GM18499 (cell line): ENCODE results near the gene HERC3.
"Not testable (repeated sequence)": the region's sequence is repeated elsewhere in the genome, so short reads cannot be mapped to it uniquely, and the experiment has no call there.

Source experiments
- ATAC-seq: cut with Tn5 transposase; IDR thresholded peaks from one replicate; pipeline ENCODE4 v1.9.1; 2021; ENCODE audit warnings: moderate number of reproducible peaks; ENCODE audit not compliant: insufficient read depth, unreplicated experiment

Gene HERC3

GRCh38 chr4:88605736-88606135 lies 13.5 kb downstream of the HERC3 start:
- ATAC-seq, result no peak

GRCh38 chr4:88606832-88607231 lies 14.6 kb downstream of the HERC3 start:
- no peak for ATAC-seq

- ATAC-seq, result no peak
These were observed 17.1 kb downstream of the HERC3 start for GRCh38 chr4:88609387-88609786.

GRCh38 chr4:88609794-88610193 lies 17.5 kb downstream of the HERC3 start:
- not testable (repeated sequence) for ATAC-seq

GRCh38 chr4:88610771-88611170 lies 18.5 kb downstream of the HERC3 start:
- no peak for ATAC-seq

- ATAC-seq, result no peak
These were observed 21.2 kb downstream of the HERC3 start for GRCh38 chr4:88613417-88613875.

- no peak for ATAC-seq
These were observed 21.8 kb downstream of the HERC3 start for GRCh38 chr4:88614058-88614457.

GRCh38 chr4:88616275-88617150 lies 24.2 kb downstream of the HERC3 start:
- ATAC-seq, result no peak

GRCh38 chr4:88618782-88619485 lies 26.7 kb downstream of the HERC3 start:
- no peak for ATAC-seq

GRCh38 chr4:88619971-88620370 lies 27.7 kb downstream of the HERC3 start:
- ATAC-seq, result no peak

GRCh38 chr4:88621763-88622327 lies 29.6 kb downstream of the HERC3 start:
- no peak for ATAC-seq

GRCh38 chr4:88623097-88623496 lies 30.8 kb downstream of the HERC3 start:
- no peak for ATAC-seq

- ATAC-seq, result no peak
These were observed 36.5 kb downstream of the HERC3 start for GRCh38 chr4:88628746-88629145.

- ATAC-seq, result no peak
These were observed 37.5 kb downstream of the HERC3 start for GRCh38 chr4:88629826-88630225.

GRCh38 chr4:88630756-88631155 lies 38.5 kb downstream of the HERC3 start:
- ATAC-seq, result no peak

- no peak for ATAC-seq
These were observed 51.7 kb downstream of the HERC3 start for GRCh38 chr4:88643932-88644331.

- ATAC-seq, result no peak
These were observed 53.7 kb downstream of the HERC3 start for GRCh38 chr4:88645994-88646393.

GRCh38 chr4:88646528-88647280 lies 54.4 kb downstream of the HERC3 start:
- no peak for ATAC-seq

GRCh38 chr4:88649716-88650115 lies 57.4 kb downstream of the HERC3 start:
- ATAC-seq, result no peak

- no peak for ATAC-seq
These were observed 61.2 kb downstream of the HERC3 start for GRCh38 chr4:88653371-88653946.
